Thoracic aorta (tissue), 2 donors: ENCODE measurements around the gene PSMD10. TPM values are rescaled to one million over a fixed set of nuclear protein-coding genes. Genes with fewer than 3 reads are reported as not detected.

Experiments used
- ATAC-seq: fragments of 150-250 bp; one replicate; pipeline ENCODE4 v1.8.0; 2017; ENCODE audit warnings: low read depth; ENCODE audit not compliant: insufficient number of reproducible peaks, low FRiP score
- DNase-seq: peaks from one replicate; pipeline ENCODE4 v3.0.0-alpha.2; 2020; ENCODE audit warnings: low spot score
- H3K27ac ChIP-seq, 2 donors: fragments of 200-600 bp; sonication (generic); 1 replicate in 1 of 2; 2 replicates in 1 of 2; pipeline ENCODE4 v1.5.1; 2016; ENCODE audit warnings: mild to moderate bottlenecking in 2 of 2, moderate library complexity in 2 of 2
- H3K27me3 ChIP-seq: fragments of 200-600 bp; sonication (generic); replicated peaks from 2 replicates; pipeline ENCODE4 v1.6.0; 2016; ENCODE audit warnings: mild to moderate bottlenecking; ENCODE audit not compliant: insufficient read depth
- H3K36me3 ChIP-seq: fragments of 200-600 bp; sonication (generic); one replicate; pipeline ENCODE4 v1.5.1; 2016
- H3K4me1 ChIP-seq, 2 donors: fragments of 200-600 bp; sonication (generic); 1 replicate in 1 of 2; 2 replicates in 1 of 2; pipeline versions ENCODE4 v1.5.1 to v1.6.0; 2016; ENCODE audit warnings: low read depth in 2 of 2, mild to moderate bottlenecking in 1 of 2; ENCODE audit not compliant: control insufficient read depth in 1 of 2
- H3K4me3 ChIP-seq: fragments of 200-600 bp; sonication (generic); 2 replicates; pipeline ENCODE4 v1.5.1; 2016; ENCODE audit warnings: mild to moderate bottlenecking
- H3K9me3 ChIP-seq: fragments of 200-600 bp; sonication (generic); 2 replicates; pipeline ENCODE4 v1.5.1; 2016
- total RNA-seq, 2 donors: library from RNA; depleted of rRNA; stranded (reverse); fragments of >200 nt; gene quantifications; one replicate each; pipeline versions ENCODE4 v1.1.0 to v1.2.3, GENCODE V29; 2016
- TF ChIP-seq, protein P1 (sequence below): fragments of 200-600 bp; sonication (generic); IDR thresholded peaks from one replicate; pipeline ENCODE4 v1.5.1; 2019; ENCODE audit warnings: antibody characterized with exemption

Gene PSMD10
- total RNA-seq, 2 donors from 2014 or later, result 22.5 to 23.1 TPM

DNA sequence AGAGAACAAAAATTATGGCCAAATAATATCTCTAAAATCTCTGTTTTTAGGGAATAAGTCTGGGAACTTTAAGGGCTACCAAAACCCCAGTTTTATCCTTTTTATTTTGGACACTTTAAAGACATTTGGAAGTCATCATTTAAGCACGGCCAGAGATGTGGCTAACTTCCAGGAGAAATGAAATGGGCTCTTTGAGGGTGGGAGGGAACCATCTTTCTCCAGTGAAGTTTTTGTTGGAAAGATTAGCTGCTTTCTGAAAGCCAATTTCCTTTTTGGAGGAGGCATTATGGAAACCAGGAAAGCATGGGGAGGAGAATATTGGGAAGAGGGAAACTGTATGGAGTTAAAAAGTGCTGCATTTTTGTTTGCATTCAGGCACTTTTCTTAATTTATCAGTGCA is 41.7 kb downstream of the PSMD10 start:
- ATAC-seq, result no peak
- no peaks in the 10 kb centered on the region for H3K27me3 ChIP-seq

DNA sequence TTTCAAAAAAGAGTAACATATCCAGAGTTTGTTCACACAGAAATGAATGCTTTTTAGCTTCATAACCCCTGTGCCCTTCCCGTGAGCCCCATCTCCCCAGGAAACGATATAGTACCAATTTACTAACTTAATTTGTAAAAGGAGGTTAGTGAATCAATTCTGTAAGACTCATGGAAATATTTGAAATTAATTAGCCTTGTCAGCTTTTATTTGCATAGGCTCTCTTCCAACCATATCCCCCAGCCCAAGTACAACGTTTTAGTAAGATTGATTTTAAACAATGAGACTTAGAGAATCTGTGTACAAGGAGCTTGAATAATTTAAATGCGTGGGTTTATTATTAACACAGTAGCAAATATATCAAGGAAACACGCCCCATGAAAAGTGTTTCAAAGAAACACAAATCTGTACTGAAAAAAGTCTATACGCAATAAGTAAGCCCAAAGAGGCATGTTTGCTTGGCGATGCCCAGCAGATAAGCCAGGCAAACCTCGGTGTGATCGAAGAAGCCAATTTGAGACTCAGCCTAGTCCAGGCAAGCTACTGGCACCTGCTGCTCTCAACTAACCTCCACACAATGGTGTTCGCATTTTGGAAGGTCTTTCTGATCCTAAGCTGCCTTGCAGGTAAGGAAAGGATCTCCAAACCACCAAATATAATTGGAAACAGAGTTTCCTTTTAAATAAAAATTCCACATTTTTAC is 46.6 kb downstream of the PSMD10 start, which contains the start of gene VSIG1:
VSIG1 (plus strand) TSS at position 512 of the 703 bp plus-strand sequence; CDS start at position 578, 66 bp downstream.
- H3K27me3 ChIP-seq, result no peaks in the 10 kb centered on the region
- TF ChIP-seq, protein P1, sequence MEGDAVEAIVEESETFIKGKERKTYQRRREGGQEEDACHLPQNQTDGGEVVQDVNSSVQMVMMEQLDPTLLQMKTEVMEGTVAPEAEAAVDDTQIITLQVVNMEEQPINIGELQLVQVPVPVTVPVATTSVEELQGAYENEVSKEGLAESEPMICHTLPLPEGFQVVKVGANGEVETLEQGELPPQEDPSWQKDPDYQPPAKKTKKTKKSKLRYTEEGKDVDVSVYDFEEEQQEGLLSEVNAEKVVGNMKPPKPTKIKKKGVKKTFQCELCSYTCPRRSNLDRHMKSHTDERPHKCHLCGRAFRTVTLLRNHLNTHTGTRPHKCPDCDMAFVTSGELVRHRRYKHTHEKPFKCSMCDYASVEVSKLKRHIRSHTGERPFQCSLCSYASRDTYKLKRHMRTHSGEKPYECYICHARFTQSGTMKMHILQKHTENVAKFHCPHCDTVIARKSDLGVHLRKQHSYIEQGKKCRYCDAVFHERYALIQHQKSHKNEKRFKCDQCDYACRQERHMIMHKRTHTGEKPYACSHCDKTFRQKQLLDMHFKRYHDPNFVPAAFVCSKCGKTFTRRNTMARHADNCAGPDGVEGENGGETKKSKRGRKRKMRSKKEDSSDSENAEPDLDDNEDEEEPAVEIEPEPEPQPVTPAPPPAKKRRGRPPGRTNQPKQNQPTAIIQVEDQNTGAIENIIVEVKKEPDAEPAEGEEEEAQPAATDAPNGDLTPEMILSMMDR, result no peak
- H3K9me3 ChIP-seq, result no peaks in the 10 kb centered on the region
- no peaks in the 10 kb centered on the region for H3K4me1 ChIP-seq
- ATAC-seq, result no peak
- H3K36me3 ChIP-seq, result no peaks in the 10 kb centered on the region
- no peak within 1 kb of the TSS for H3K27ac ChIP-seq
- no peak for DNase-seq
- no peak within 1 kb of the TSS for H3K4me3 ChIP-seq

More for the DNA sequence above, 41.7 kb downstream of the PSMD10 start:
- Histone ChIP-seq H3K4me3 (no peak overlapping the region), H3K36me3 (no peaks in the 10 kb centered on the region), H3K4me1 (no peaks in the 10 kb centered on the region), H3K9me3 (no peaks in the 10 kb centered on the region), H3K27ac (no peak overlapping the region)
- TF ChIP-seq, protein P1, result no peak
- DNase-seq, result no peak

DNA sequence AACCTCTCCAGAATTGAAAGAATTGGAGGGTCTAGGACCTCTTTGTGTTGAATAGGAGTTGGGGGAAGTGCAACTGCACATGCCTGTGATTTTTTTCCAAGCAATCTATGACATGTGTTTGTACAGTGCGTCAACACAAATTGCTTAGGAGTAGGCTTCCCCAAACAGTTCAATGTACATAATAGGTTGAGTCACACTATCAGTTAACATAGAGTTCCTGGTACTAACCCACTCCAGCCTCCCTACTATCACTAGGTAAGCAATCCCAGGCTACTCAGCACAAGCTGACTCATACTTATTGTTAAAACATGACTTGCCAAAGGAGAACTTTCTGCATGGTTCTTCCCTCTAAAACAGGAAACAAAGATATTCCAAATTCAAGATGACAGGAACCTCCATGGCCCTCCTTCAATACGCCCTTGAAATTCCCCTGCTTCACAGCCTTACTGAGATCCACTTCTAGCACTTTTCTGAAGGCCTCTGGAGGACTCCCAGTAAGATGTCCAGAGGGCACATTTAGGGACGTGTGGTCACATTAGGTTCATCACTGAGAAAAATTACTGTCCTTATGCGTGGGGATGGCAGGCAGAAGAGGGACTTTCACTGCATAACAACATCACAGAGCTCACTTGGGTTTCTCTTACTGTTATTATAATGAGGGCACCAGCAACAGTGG is 54.9 kb downstream of the PSMD10 start:
- TF ChIP-seq, protein P1, result no peak
- Histone ChIP-seq H3K9me3 (no peaks in the 10 kb centered on the region), H3K4me3 (no peak overlapping the region), H3K27ac (no peak overlapping the region), H3K27me3 (no peaks in the 10 kb centered on the region), H3K4me1 (no peaks in the 10 kb centered on the region), H3K36me3 (no peaks in the 10 kb centered on the region)
- ATAC-seq (no peak), DNase-seq (no peak)

DNA sequence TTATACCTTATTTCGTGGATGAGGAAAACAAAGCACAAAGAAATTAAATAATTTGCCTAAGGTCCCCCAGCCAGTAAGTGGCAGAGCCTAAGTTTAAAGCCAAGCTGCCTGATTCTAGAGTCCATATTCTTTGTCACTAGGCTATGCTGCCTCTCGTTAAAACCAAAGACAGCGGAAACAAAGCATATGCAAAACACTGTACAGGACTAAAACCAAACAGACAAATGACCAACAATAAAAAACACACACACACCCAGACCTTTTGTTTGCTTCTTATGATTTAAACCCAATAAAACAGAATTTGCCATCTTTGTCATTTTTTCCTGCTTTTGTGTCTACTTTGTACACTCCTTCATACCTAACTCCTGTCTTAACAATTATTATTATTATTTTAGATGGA is 56.6 kb downstream of the PSMD10 start:
- H3K36me3 ChIP-seq, result no peaks in the 10 kb centered on the region
- DNase-seq, result no peak
- ATAC-seq, result no peak
- no peaks in the 10 kb centered on the region for H3K27me3 ChIP-seq
- TF ChIP-seq, protein P1, result no peak
- no peaks in the 10 kb centered on the region for H3K4me1 ChIP-seq
- no peak overlapping the region for H3K4me3 ChIP-seq
- no peaks in the 10 kb centered on the region for H3K9me3 ChIP-seq
- no peak overlapping the region for H3K27ac ChIP-seq

Other genes starting within 250 kb of the PSMD10 start
- not detected for gene TEX13B, start 109.2 kb downstream of the PSMD10 start, total RNA-seq
- 1 to 10 TPM in 1 of 2 donors, under 1 TPM in 1; 0.54 to 8.2 TPM for gene VSIG1, start 46.5 kb downstream of the PSMD10 start, total RNA-seq
- 10 to 100 TPM; 18.8 to 24.9 TPM for gene ATG4A, start 236 bp upstream of the PSMD10 start, total RNA-seq